HepG2 (cell line): ENCODE measurements around the gene PGAP3. TPM values are rescaled to one million over a fixed set of nuclear protein-coding genes. Genes with fewer than 3 reads are reported as not detected.

ENCODE experiments used
- ADNP ChIP-seq: sonication (generic); formaldehyde crosslinking; IDR thresholded peaks from 2 replicates; pipeline ENCODE4 v1.4.0; 2020; ENCODE audit warnings: missing genetic modification reagents
- BRD4 ChIP-seq: sonication (generic); formaldehyde crosslinking; IDR thresholded peaks from 2 replicates; pipeline ENCODE4 v1.4.0; 2020; ENCODE audit warnings: missing genetic modification reagents
- FOXK2 ChIP-seq: fragments of 450-650 bp; IDR thresholded peaks from 2 replicates; pipeline ENCODE4 v1.6.1; 2016
- PHF5A ChIP-seq: IDR thresholded peaks from one replicate; pipeline ENCODE4 v1.6.1; 2018; ENCODE audit warnings: low read depth, missing genetic modification reagents; ENCODE audit not compliant: unreplicated experiment
- SATB2 ChIP-seq: sonication (generic); formaldehyde crosslinking; IDR thresholded peaks from 2 replicates; pipeline ENCODE4 v1.5.0; 2020; ENCODE audit warnings: missing genetic modification reagents
- SIN3A ChIP-seq: IDR thresholded peaks from 2 replicates; pipeline ENCODE4 v1.6.1; 2011; ENCODE audit warnings: low read depth, mild to moderate bottlenecking, control low read depth, low read length, borderline replicate concordance
- SMC3 ChIP-seq: IDR thresholded peaks from 2 replicates; pipeline ENCODE4 v1.6.1; 2011; ENCODE audit warnings: low read length, improper control_type of control experiment
- ZKSCAN8 ChIP-seq: IDR thresholded peaks from 2 replicates; pipeline ENCODE4 v1.6.1; 2016; ENCODE audit warnings: borderline replicate concordance, missing genetic modification reagents, missing compliant biosample characterization
- ZNF567 ChIP-seq: sonication (generic); formaldehyde crosslinking; IDR thresholded peaks from 2 replicates; pipeline ENCODE4 v1.8.1; 2023; ENCODE audit warnings: mild to moderate bottlenecking, missing genetic modification reagents, borderline replicate concordance
- ZNF782 ChIP-seq: sonication (generic); formaldehyde crosslinking; IDR thresholded peaks from 2 replicates; pipeline ENCODE4 v1.4.0; 2020; ENCODE audit warnings: missing genetic modification reagents, mild to moderate bottlenecking, borderline replicate concordance
- polyA plus RNA-seq, 8 experiments: library from polyadenylated mRNA; depleted of rRNA in 3 of 8; stranded (reverse) in 7 of 8; unstranded in 1 of 8; fragments of >200 nt; fragmentation: Illumina TruSeq in 4 of 8; extraction: Trizol in 4 of 8; gene quantifications; 2 replicates each; pipeline versions ENCODE4 v1.2.1 to v1.2.3, GENCODE V29; 2011 to 2016; ENCODE audit warnings: low read depth in 4 of 8, missing spikeins in 1 of 8, mixed read lengths in 1 of 8; ENCODE audit not compliant: insufficient read depth in 1 of 8
- total RNA-seq, 5 experiments: library from RNA; depleted of rRNA; stranded (reverse); fragments of >200 nt; fragmentation: Illumina TruSeq; extraction: Trizol; gene quantifications; 2 replicates each; pipeline ENCODE4 v1.2.3, GENCODE V29; 2016; ENCODE audit warnings: low read depth in 1 of 5
- TF ChIP-seq, protein P1 (sequence below): sonication (generic); formaldehyde crosslinking; IDR thresholded peaks from 2 replicates; pipeline ENCODE4 v1.4.0; 2020; ENCODE audit warnings: mild to moderate bottlenecking, missing genetic modification reagents, borderline replicate concordance
- TF ChIP-seq, protein P2 (sequence below): sonication (generic); formaldehyde crosslinking; IDR thresholded peaks from 2 replicates; pipeline ENCODE4 v1.5.0; 2020; ENCODE audit warnings: missing genetic modification reagents
- TF ChIP-seq, protein P3 (sequence below): sonication (generic); formaldehyde crosslinking; conservative IDR thresholded peaks from 2 replicates; pipeline ENCODE4 v1.4.0; 2020; ENCODE audit warnings: missing genetic modification reagents
- TF ChIP-seq, protein P4 (sequence below): sonication (generic); formaldehyde crosslinking; IDR thresholded peaks from 2 replicates; pipeline ENCODE4 v1.8.0; 2023; ENCODE audit warnings: mild to moderate bottlenecking, missing genetic modification reagents

PGAP3 gene
- total and polyA plus RNA-seq, 2 of the 13 experiments (the other 11 are each of a cell fraction or from before 2014, with no cell fraction given): 11.9 to 14.6 TPM

DNA sequence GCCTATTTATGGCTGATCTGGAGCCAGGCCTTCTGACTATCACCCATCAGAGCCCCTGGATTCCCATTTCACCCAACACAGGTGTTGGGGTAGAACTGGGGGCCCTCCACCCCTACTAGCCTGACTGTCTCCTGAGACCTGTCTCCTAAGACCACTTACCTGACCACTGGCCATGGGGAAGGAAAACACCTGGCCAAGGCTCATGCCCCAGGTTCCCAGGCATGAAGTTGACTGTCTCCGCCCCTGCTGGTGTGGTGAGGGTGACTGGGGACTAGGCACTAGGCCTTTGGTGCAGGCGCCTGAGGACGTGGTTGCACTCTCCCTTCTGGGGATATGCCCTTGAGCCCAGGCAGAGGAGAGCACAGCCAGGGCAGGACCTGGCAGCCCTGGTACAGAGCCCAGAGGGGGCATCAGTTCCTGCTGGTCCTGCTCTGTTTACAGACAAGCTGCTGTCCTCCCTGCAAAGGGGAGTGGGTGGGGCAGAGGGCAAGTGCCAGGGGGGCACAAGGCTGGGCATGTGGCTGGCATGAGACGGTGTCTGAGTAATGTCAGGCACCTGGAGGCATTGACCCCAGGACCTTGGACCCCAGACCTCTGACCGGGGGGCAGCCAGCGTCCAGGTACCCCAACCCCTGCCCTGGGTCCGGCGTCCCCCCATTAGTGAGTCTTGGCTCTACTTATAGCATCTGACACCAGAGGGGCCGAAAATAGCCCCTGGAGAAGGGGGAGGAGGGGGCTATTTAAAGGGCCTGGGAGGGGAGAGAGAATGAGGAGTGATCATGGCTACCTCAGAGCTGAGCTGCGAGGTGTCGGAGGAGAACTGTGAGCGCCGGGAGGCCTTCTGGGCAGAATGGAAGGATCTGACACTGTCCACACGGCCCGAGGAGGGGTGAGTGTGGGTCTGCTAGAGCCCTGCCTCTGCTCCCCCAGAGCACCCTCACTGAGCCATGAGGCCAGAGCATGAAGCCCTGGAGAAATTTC lies 23.0 kb downstream of the PGAP3 start, which contains the start of gene TCAP (continued):
- TF ChIP-seq, protein P1, sequence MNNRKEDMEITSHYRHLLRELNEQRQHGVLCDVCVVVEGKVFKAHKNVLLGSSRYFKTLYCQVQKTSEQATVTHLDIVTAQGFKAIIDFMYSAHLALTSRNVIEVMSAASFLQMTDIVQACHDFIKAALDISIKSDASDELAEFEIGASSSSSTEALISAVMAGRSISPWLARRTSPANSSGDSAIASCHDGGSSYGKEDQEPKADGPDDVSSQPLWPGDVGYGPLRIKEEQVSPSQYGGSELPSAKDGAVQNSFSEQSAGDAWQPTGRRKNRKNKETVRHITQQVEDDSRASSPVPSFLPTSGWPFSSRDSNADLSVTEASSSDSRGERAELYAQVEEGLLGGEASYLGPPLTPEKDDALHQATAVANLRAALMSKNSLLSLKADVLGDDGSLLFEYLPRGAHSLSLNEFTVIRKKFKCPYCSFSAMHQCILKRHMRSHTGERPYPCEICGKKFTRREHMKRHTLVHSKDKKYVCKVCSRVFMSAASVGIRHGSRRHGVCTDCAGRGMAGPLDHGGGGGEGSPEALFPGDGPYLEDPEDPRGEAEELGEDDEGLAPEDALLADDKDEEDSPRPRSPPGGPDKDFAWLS (CRISPR knock-in tag): no peak
- TF ChIP-seq ZNF782 (CRISPR knock-in tag): no peak
- no peak for TF ChIP-seq SIN3A
- TF ChIP-seq, protein P2, sequence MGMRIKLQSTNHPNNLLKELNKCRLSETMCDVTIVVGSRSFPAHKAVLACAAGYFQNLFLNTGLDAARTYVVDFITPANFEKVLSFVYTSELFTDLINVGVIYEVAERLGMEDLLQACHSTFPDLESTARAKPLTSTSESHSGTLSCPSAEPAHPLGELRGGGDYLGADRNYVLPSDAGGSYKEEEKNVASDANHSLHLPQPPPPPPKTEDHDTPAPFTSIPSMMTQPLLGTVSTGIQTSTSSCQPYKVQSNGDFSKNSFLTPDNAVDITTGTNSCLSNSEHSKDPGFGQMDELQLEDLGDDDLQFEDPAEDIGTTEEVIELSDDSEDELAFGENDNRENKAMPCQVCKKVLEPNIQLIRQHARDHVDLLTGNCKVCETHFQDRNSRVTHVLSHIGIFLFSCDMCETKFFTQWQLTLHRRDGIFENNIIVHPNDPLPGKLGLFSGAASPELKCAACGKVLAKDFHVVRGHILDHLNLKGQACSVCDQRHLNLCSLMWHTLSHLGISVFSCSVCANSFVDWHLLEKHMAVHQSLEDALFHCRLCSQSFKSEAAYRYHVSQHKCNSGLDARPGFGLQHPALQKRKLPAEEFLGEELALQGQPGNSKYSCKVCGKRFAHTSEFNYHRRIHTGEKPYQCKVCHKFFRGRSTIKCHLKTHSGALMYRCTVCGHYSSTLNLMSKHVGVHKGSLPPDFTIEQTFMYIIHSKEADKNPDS (CRISPR knock-in tag): no peak
- TF ChIP-seq ADNP: 0 out of 2 replicates have a peak, but pooled peaks have one; percentile 31
- TF ChIP-seq BRD4 (CRISPR knock-in tag): 0 out of 2 replicates have a peak, but pooled peaks have one; percentile 33
- TF ChIP-seq SATB2 (CRISPR knock-in tag): no peak
- TF ChIP-seq ZKSCAN8 (CRISPR knock-in tag): no peak
- TF ChIP-seq, protein P3, sequence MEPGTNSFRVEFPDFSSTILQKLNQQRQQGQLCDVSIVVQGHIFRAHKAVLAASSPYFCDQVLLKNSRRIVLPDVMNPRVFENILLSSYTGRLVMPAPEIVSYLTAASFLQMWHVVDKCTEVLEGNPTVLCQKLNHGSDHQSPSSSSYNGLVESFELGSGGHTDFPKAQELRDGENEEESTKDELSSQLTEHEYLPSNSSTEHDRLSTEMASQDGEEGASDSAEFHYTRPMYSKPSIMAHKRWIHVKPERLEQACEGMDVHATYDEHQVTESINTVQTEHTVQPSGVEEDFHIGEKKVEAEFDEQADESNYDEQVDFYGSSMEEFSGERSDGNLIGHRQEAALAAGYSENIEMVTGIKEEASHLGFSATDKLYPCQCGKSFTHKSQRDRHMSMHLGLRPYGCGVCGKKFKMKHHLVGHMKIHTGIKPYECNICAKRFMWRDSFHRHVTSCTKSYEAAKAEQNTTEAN (CRISPR knock-in tag): no peak
- TF ChIP-seq, protein P4, sequence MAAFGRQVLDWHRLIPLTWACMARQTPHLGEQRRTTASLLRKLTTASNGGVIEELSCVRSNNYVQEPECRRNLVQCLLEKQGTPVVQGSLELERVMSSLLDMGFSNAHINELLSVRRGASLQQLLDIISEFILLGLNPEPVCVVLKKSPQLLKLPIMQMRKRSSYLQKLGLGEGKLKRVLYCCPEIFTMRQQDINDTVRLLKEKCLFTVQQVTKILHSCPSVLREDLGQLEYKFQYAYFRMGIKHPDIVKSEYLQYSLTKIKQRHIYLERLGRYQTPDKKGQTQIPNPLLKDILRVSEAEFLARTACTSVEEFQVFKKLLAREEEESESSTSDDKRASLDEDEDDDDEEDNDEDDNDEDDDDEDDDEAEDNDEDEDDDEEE (CRISPR knock-in tag): no peak; the same call in 1 of the 2 replicates
- no peak for TF ChIP-seq SMC3
- TF ChIP-seq ZNF567 (CRISPR knock-in tag): no peak
- TF ChIP-seq FOXK2: no peak
- no peak for TF ChIP-seq PHF5A (CRISPR knock-in tag)
